Measurements from ENCODE around the gene TNNI2. TPM values are rescaled to one million over a fixed set of nuclear protein-coding genes. Genes with fewer than 3 reads are reported as not detected.

The TNNI2 gene
- total and polyA plus RNA-seq, 10 of the 15 experiments (the other 5 are each of a cell fraction or from before 2014, with no cell fraction given): 0.14 to 0.79 (median 0.37) TPM; not detected in 4

DNA sequence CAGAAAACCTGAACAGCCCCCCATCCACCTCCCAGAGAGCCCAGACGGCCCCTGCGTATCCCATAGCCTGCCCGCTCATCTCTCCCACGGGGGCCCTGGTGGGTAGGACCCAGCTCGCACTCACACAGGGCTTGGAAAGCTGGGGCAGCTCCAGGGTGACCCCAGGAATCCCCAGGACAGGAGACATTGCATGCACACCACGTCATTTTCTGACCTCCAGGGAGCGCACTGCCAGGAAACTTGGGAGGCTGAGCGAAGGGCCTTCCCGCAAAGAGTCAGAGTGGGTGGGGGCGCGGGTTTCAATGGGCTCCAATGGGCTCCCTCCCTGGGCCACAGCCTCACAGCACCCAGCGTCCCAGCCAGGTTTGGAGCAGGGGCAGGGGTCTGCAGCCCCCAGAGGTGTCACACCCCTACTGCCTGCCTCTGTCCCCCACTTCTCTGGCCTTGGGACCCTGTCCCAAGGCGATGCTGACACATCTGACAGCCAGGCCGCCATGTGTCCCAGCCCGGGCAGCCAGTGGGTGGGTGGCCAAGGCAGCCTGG is 12.2 kb upstream of the TNNI2 start:
- WGBS (ENCODE audit: insufficient coverage, insufficient replicate concordance, low lambda C conversion rate, missing lambda C conversion rate): 3% methylated on average over 15 of the region's 15 CpGs
- TF ChIP-seq NBN (IDR thresholded peaks at IDR 0.05) (no peak), POLR2A (IDR thresholded peaks at IDR 0.05; ENCODE audit: low read depth, low read length) (no peak), CBFB (IDR thresholded peaks at IDR 0.05; ENCODE audit: low read depth) (no peak), CEBPB (IDR thresholded peaks at IDR 0.05; ENCODE audit: borderline replicate concordance in 1 of 2, low read depth in 2 of 2, low read length in 2 of 2) (no peak)
- TF ChIP-seq, protein P1, sequence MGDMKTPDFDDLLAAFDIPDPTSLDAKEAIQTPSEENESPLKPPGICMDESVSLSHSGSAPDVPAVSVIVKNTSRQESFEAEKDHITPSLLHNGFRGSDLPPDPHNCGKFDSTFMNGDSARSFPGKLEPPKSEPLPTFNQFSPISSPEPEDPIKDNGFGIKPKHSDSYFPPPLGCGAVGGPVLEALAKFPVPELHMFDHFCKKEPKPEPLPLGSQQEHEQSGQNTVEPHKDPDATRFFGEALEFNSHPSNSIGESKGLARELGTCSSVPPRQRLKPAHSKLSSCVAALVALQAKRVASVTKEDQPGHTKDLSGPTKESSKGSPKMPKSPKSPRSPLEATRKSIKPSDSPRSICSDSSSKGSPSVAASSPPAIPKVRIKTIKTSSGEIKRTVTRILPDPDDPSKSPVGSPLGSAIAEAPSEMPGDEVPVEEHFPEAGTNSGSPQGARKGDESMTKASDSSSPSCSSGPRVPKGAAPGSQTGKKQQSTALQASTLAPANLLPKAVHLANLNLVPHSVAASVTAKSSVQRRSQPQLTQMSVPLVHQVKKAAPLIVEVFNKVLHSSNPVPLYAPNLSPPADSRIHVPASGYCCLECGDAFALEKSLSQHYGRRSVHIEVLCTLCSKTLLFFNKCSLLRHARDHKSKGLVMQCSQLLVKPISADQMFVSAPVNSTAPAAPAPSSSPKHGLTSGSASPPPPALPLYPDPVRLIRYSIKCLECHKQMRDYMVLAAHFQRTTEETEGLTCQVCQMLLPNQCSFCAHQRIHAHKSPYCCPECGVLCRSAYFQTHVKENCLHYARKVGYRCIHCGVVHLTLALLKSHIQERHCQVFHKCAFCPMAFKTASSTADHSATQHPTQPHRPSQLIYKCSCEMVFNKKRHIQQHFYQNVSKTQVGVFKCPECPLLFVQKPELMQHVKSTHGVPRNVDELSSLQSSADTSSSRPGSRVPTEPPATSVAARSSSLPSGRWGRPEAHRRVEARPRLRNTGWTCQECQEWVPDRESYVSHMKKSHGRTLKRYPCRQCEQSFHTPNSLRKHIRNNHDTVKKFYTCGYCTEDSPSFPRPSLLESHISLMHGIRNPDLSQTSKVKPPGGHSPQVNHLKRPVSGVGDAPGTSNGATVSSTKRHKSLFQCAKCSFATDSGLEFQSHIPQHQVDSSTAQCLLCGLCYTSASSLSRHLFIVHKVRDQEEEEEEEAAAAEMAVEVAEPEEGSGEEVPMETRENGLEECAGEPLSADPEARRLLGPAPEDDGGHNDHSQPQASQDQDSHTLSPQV (IDR thresholded peaks at IDR 0.05): no peak
- TF ChIP-seq, protein P2, sequence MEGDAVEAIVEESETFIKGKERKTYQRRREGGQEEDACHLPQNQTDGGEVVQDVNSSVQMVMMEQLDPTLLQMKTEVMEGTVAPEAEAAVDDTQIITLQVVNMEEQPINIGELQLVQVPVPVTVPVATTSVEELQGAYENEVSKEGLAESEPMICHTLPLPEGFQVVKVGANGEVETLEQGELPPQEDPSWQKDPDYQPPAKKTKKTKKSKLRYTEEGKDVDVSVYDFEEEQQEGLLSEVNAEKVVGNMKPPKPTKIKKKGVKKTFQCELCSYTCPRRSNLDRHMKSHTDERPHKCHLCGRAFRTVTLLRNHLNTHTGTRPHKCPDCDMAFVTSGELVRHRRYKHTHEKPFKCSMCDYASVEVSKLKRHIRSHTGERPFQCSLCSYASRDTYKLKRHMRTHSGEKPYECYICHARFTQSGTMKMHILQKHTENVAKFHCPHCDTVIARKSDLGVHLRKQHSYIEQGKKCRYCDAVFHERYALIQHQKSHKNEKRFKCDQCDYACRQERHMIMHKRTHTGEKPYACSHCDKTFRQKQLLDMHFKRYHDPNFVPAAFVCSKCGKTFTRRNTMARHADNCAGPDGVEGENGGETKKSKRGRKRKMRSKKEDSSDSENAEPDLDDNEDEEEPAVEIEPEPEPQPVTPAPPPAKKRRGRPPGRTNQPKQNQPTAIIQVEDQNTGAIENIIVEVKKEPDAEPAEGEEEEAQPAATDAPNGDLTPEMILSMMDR (IDR thresholded peaks at IDR 0.05 in 2 of 3, conservative IDR thresholded peaks at IDR 0.05 in 1 of 3; ENCODE audit: control insufficient read depth in 2 of 3, extremely low read depth in 1 of 3, insufficient read depth in 1 of 3, low read depth in 3 of 3, low read length in 3 of 3): peak in 1 of 3 experiments; percentile 4; a peak in 1 of 6 replicates
- no peak overlapping the region for H3K27ac ChIP-seq (ENCODE audit: control insufficient read depth, insufficient read depth)
- intact Hi-C loops (cut with micrococcal nuclease; ENCODE audit: unreplicated experiment): no loop called here
- no peak for FAIRE-seq
- H3K4me2 ChIP-seq (ENCODE audit: control insufficient read depth, insufficient read depth): no peak overlapping the region
- RAD21 ChIA-PET (ENCODE audit: unreplicated experiment): no interaction called here
- no peaks in the 10 kb centered on the region for H3K36me3 ChIP-seq (ENCODE audit: control insufficient read depth in 2 of 2, insufficient read depth in 2 of 2, low read length in 1 of 2)
- DNase-seq (ENCODE audit: low read depth, low spot score): no peak
- SMC1A ChIA-PET (ENCODE audit: uncharacterized antibody, unreplicated experiment): no interaction called here
- no peak overlapping the region for H3K4me3 ChIP-seq
- no peaks in the 10 kb centered on the region for H3K79me2 ChIP-seq (ENCODE audit: control insufficient read depth, insufficient read depth, low read length)
- H4K20me1 ChIP-seq (ENCODE audit: control insufficient read depth, insufficient read depth): no peaks in the 10 kb centered on the region
- no peak overlapping the region for H3K9ac ChIP-seq (ENCODE audit: control insufficient read depth, insufficient read depth, low read length)
- peaks cover 0 to 2% of the 10 kb centered on the region in 2 experiments; a peak in 2 of 4 replicates for H3K27me3 ChIP-seq (replicated peaks in 1 of 2; ENCODE audit: control insufficient read depth in 2 of 2, insufficient read depth in 2 of 2, low read length in 1 of 2)
- in situ Hi-C loops (cut with MboI): no loop called here
- no peak for ATAC-seq
- no peaks in the 10 kb centered on the region for H3K4me1 ChIP-seq (ENCODE audit: control insufficient read depth, insufficient read depth, low read length)
- no peak overlapping the region for H2AFZ ChIP-seq (ENCODE audit: control insufficient read depth, low read depth, low read length)
- BruUV-seq (replicated peaks): no TSS peak
- H3K9me3 ChIP-seq (replicated peaks; ENCODE audit: control insufficient read depth, insufficient read depth, low read length): no peaks in the 10 kb centered on the region
- CTCF ChIA-PET: interaction anchor here (0.7 kb wide), 1 partner anchor 174 kb away, joined by 3 read pairs; no protein-coding TSS in a partner anchor
- POLR2A ChIA-PET: no interaction called here
